Esophagus squamous epithelium (tissue), 4 donors: Measurements from ENCODE around the gene PPARG.

Experiments used
- CTCF ChIP-seq, 6 experiments: fragments of 450-650 bp in 4 of 6; fragments of 200-600 bp in 2 of 6; sonication (generic) in 2 of 6; IDR thresholded peaks; one replicate each; pipeline ENCODE4 v1.5.1; 2016 to 2019; ENCODE audit warnings: antibody characterized with exemption in 6 of 6, mild to moderate bottlenecking in 4 of 6, moderate library complexity in 4 of 6
- POLR2A ChIP-seq, 4 donors: fragments of 450-650 bp; IDR thresholded peaks; one replicate each; pipeline ENCODE4 v1.6.1; 2017; ENCODE audit warnings: antibody characterized with exemption in 4 of 4, mild to moderate bottlenecking in 4 of 4, moderate library complexity in 3 of 4

- TF ChIP-seq CTCF (IDR thresholded peaks at IDR 0.05) = no peak
- TF ChIP-seq POLR2A (IDR thresholded peaks at IDR 0.05) = no peak
Measured at GRCh38 chr3:12308517-12308916, 19.6 kb downstream of the PPARG start.
